Loucy (cell line): ENCODE results near the gene ILKAP.

ENCODE experiments used
- CTCF ChIP-seq: fragments of 200-600 bp; sonication (generic); conservative IDR thresholded peaks from 2 replicates; pipeline ENCODE4 v1.5.1; 2014; ENCODE audit warnings: mild to moderate bottlenecking, antibody characterized with exemption, low read length
- EZH2phosphoT487 ChIP-seq: fragments of 200-600 bp; IDR thresholded peaks from 2 replicates; pipeline ENCODE4 v1.6.1; 2018; ENCODE audit warnings: antibody characterized with exemption, mild to moderate bottlenecking, moderate library complexity, borderline replicate concordance

- TF ChIP-seq CTCF (no peak), EZH2phosphoT487 (no peak)
These were observed 52.3 kb downstream of the ILKAP start for GRCh38 chr2:238151205-238151604.
